ENCODE measurements around the gene RPUSD4.

Gene RPUSD4

GRCh38 chr11:126157326-126158030 lies 54.0 kb downstream of the RPUSD4 start:
- no peak for DNase-seq

- DNase-seq = no peak
Observed at GRCh38 chr11:126156814-126157213, 54.6 kb downstream of the RPUSD4 start.

GRCh38 chr11:126155402-126156187 lies 55.9 kb downstream of the RPUSD4 start:
- DNase-seq = no peak

GRCh38 chr11:126154691-126155090 lies 56.8 kb downstream of the RPUSD4 start:
- no peak for DNase-seq

GRCh38 chr11:126153972-126154371 lies 57.5 kb downstream of the RPUSD4 start:
- DNase-seq = peak in 1 of 58 donors; percentile 3

GRCh38 chr11:126153006-126153405 lies 58.4 kb downstream of the RPUSD4 start:
- DNase-seq = no peak

GRCh38 chr11:126152586-126152985 lies 58.9 kb downstream of the RPUSD4 start:
- no peak for DNase-seq

- DNase-seq = no peak
Observed at GRCh38 chr11:126152152-126152551, 59.3 kb downstream of the RPUSD4 start.
